GM19438 (cell line): Measurements from ENCODE around the gene NMU.
A peak's percentile ranks its signal among the peaks of the same experiment; 100 is the strongest.
"Not testable (repeated sequence)": the region's sequence is repeated elsewhere in the genome, so short reads cannot be mapped to it uniquely, and the experiment has no call there.

Experiments used
- ATAC-seq: cut with Tn5 transposase; IDR thresholded peaks from one replicate; pipeline ENCODE4 v1.9.1; 2021; ENCODE audit warnings: low read depth; ENCODE audit not compliant: unreplicated experiment

NMU gene

GRCh38 chr4:55625835-55626234, 10.3 kb downstream of the NMU start:
- ATAC-seq = no peak

GRCh38 chr4:55624063-55624462, 12.0 kb downstream of the NMU start:
- ATAC-seq = not testable (repeated sequence)

- ATAC-seq = no peak
Observed at GRCh38 chr4:55618546-55619143, 17.5 kb downstream of the NMU start.

GRCh38 chr4:55617587-55618197, 18.4 kb downstream of the NMU start:
- ATAC-seq = peak; percentile 90

GRCh38 chr4:55615008-55615407, 21.1 kb downstream of the NMU start:
- no peak for ATAC-seq

- no peak for ATAC-seq
Observed at GRCh38 chr4:55613621-55614020, 22.5 kb downstream of the NMU start.

GRCh38 chr4:55612341-55612740, 23.8 kb downstream of the NMU start:
- no peak for ATAC-seq

GRCh38 chr4:55611358-55612059, 24.6 kb downstream of the NMU start:
- no peak for ATAC-seq

GRCh38 chr4:55610381-55610780, 25.7 kb downstream of the NMU start:
- ATAC-seq = no peak

- no peak for ATAC-seq
Observed at GRCh38 chr4:55609393-55609866, 26.7 kb downstream of the NMU start.

- ATAC-seq = no peak
Observed at GRCh38 chr4:55608591-55608990, 27.5 kb downstream of the NMU start.

GRCh38 chr4:55604996-55605395, 31.1 kb downstream of the NMU start:
- no peak for ATAC-seq

GRCh38 chr4:55600640-55601039, 35.5 kb downstream of the NMU start:
- no peak for ATAC-seq

- ATAC-seq = no peak
Observed at GRCh38 chr4:55598641-55599040, 37.5 kb downstream of the NMU start.

- ATAC-seq = no peak
Observed at GRCh38 chr4:55592014-55592413, 44.1 kb downstream of the NMU start, which contains the start of gene PDCL2. PDCL2 (minus strand) TSS chr4:55592245; CDS start chr4:55592109, 136 bp downstream.

GRCh38 chr4:55588160-55588559, 47.9 kb downstream of the NMU start:
- ATAC-seq = no peak

GRCh38 chr4:55582773-55583172, 53.3 kb downstream of the NMU start:
- ATAC-seq = not testable (repeated sequence)

- ATAC-seq = no peak
Observed at GRCh38 chr4:55578341-55579010, 57.6 kb downstream of the NMU start.

- no peak for ATAC-seq
Observed at GRCh38 chr4:55575513-55575912, 60.6 kb downstream of the NMU start.

- ATAC-seq = no peak
Observed at GRCh38 chr4:55574252-55574651, 61.8 kb downstream of the NMU start.

- no peak for ATAC-seq
Observed at GRCh38 chr4:55571806-55572205, 64.3 kb downstream of the NMU start.
